OCI-LY3 (cell line): ENCODE measurements around the gene PCNX2.

Source experiments
- H2AFZ ChIP-seq: fragments of 200-600, 300-600 bp; shearing (Covaris generic); 2 replicates; pipeline ENCODE4 v1.6.0; 2014; ENCODE audit warnings: antibody characterized with exemption, low read depth, low read length
- H3K27ac ChIP-seq: fragments of 200-600, 300-600 bp; sonication (generic); 2 replicates; pipeline ENCODE4 v1.5.1; 2014; ENCODE audit warnings: mild to moderate bottlenecking, low read length, moderate library complexity, mixed read lengths
- H3K27me3 ChIP-seq: fragments of 200-600, 300-600 bp; sonication (generic); 2 replicates; pipeline ENCODE4 v1.6.1; 2014; ENCODE audit warnings: low read depth, low read length, mixed read lengths
- H3K36me3 ChIP-seq: fragments of 200-600, 300-600 bp; sonication (generic); replicated peaks from 2 replicates; pipeline ENCODE3; 2014; ENCODE audit warnings: low read depth, low read length, mixed read lengths
- H3K4me1 ChIP-seq: fragments of 300-600, 200-600 bp; sonication (generic); 2 replicates; pipeline ENCODE4 v1.6.1; 2014; ENCODE audit warnings: low read length, mixed read lengths
- H3K4me2 ChIP-seq: fragments of 200-600, 300-600 bp; sonication (generic); 2 replicates; pipeline ENCODE4 v1.6.1; 2014; ENCODE audit warnings: low read length, mixed read lengths
- H3K4me3 ChIP-seq: fragments of 300-600, 200-600 bp; sonication (generic); 2 replicates; pipeline ENCODE4 v1.5.1; 2014; ENCODE audit warnings: antibody characterized with exemption, mild to moderate bottlenecking, low read length, moderate library complexity
- H3K79me2 ChIP-seq: fragments of 300-600, 200-600 bp; shearing (Covaris generic); 2 replicates; pipeline ENCODE4 v1.6.1; 2014; ENCODE audit warnings: mild to moderate bottlenecking, low read length, mixed read lengths
- H3K9ac ChIP-seq: fragments of 300-600, 200-600 bp; shearing (Covaris generic); 2 replicates; pipeline ENCODE4 v1.6.0; 2014; ENCODE audit warnings: mild to moderate bottlenecking, low read length, moderate library complexity
- H3K9me3 ChIP-seq: fragments of 200-600, 300-600 bp; shearing (Covaris generic); 2 replicates; pipeline ENCODE4 v1.6.1; 2014; ENCODE audit warnings: low read length, mixed read lengths; ENCODE audit not compliant: insufficient read depth
- H4K20me1 ChIP-seq: fragments of 200-600, 300-600 bp; sonication (generic); 2 replicates; pipeline ENCODE4 v1.6.1; 2016; ENCODE audit warnings: low read length, mixed read lengths; ENCODE audit not compliant: insufficient read depth
- EZH2phosphoT487 ChIP-seq: fragments of 200-600 bp; shearing (Covaris generic); IDR thresholded peaks from 2 replicates; pipeline ENCODE4 v1.6.1; 2018; ENCODE audit warnings: antibody characterized with exemption, mixed run types, low read depth
- TF ChIP-seq, protein P1 (sequence below): fragments of 200-600, 300-600 bp; sonication (generic); IDR thresholded peaks from 2 replicates; pipeline ENCODE4 v1.5.1; 2014; ENCODE audit warnings: antibody characterized with exemption, low read length, low read depth

Gene PCNX2

DNA sequence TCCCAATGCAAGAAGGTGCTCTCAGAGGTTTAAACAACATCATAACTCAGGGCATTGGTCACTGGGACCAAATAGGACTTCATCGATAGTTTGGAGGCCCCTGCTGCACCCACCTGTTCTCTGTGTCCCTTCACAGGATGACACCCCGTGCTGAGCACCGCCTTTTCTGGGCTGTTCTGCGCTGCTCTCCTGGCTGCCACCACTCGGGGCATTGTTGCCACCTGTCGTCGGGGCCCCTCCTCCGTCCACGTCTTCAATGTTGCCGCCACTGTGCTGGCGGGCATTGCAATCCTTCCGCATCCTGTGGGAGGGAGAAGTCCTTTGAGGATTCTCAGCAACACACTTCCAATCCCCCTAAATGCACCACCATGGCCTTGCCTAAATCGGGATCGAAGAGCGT is 297.4 kb downstream of the PCNX2 start:
- no peak overlapping the region for H3K9ac ChIP-seq
- H3K4me1 ChIP-seq, result no peaks in the 10 kb centered on the region
- H3K9me3 ChIP-seq, result no peaks in the 10 kb centered on the region; the same call in 1 of the 2 replicates
- no peak overlapping the region for H3K27ac ChIP-seq
- TF ChIP-seq, protein P1, sequence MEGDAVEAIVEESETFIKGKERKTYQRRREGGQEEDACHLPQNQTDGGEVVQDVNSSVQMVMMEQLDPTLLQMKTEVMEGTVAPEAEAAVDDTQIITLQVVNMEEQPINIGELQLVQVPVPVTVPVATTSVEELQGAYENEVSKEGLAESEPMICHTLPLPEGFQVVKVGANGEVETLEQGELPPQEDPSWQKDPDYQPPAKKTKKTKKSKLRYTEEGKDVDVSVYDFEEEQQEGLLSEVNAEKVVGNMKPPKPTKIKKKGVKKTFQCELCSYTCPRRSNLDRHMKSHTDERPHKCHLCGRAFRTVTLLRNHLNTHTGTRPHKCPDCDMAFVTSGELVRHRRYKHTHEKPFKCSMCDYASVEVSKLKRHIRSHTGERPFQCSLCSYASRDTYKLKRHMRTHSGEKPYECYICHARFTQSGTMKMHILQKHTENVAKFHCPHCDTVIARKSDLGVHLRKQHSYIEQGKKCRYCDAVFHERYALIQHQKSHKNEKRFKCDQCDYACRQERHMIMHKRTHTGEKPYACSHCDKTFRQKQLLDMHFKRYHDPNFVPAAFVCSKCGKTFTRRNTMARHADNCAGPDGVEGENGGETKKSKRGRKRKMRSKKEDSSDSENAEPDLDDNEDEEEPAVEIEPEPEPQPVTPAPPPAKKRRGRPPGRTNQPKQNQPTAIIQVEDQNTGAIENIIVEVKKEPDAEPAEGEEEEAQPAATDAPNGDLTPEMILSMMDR, result no peak
- TF ChIP-seq EZH2phosphoT487, result no peak
- no peaks in the 10 kb centered on the region for H3K79me2 ChIP-seq
- H3K4me3 ChIP-seq, result no peak overlapping the region
- H3K36me3 ChIP-seq, result peaks cover 3% of the 10 kb centered on the region
- no peaks in the 10 kb centered on the region for H4K20me1 ChIP-seq
- no peak overlapping the region for H3K4me2 ChIP-seq
- H2AFZ ChIP-seq, result no peak overlapping the region
- H3K27me3 ChIP-seq, result no peaks in the 10 kb centered on the region

- Histone ChIP-seq H3K4me1 (no peaks in the 10 kb centered on the region), H3K4me2 (no peak overlapping the region), H2AFZ (no peak overlapping the region), H3K4me3 (no peak overlapping the region), H3K79me2 (no peaks in the 10 kb centered on the region), H4K20me1 (no peaks in the 10 kb centered on the region), H3K9me3 (no peaks in the 10 kb centered on the region; the same call in 1 of the 2 replicates), H3K9ac (no peak overlapping the region), H3K27me3 (no peaks in the 10 kb centered on the region), H3K27ac (no peak overlapping the region), H3K36me3 (peaks cover 3% of the 10 kb centered on the region)
- TF ChIP-seq, protein P1, result no peak
- TF ChIP-seq EZH2phosphoT487, result no peak
Measured at GRCh38 chr1:232996143-232996542, 299.4 kb downstream of the PCNX2 start.

- TF ChIP-seq, protein P1, result no peak
- Histone ChIP-seq H3K4me2 (no peak overlapping the region), H2AFZ (no peak overlapping the region), H4K20me1 (no peaks in the 10 kb centered on the region), H3K36me3 (peaks cover 3% of the 10 kb centered on the region), H3K9me3 (no peaks in the 10 kb centered on the region; the same call in 1 of the 2 replicates), H3K9ac (no peak overlapping the region), H3K4me1 (no peaks in the 10 kb centered on the region), H3K4me3 (no peak overlapping the region), H3K27me3 (no peaks in the 10 kb centered on the region), H3K27ac (no peak overlapping the region), H3K79me2 (no peaks in the 10 kb centered on the region)
Measured at GRCh38 chr1:232995189-232995588, 300.3 kb downstream of the PCNX2 start.

DNA sequence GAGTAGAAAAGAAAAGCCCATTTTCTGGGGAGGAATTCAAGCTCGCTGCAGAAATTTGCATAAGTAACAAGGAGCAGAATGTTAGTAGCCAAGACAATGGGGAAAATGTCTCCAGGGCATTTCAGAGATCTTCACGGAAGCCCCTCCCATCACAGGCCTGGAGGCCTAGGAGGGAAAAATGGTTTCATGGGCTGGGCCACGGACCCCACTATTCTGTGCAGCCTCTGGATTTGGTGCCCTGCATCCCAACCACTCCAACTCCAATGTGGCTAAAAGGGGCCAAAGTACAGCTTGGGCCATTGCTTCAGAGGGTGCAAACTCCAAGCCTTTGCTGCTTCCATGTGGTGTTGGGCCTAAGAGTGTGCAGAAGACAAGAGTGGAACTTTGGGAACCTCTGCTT is 302.0 kb downstream of the PCNX2 start:
- Histone ChIP-seq H3K9me3 (no peaks in the 10 kb centered on the region; the same call in 1 of the 2 replicates), H3K27me3 (no peaks in the 10 kb centered on the region), H3K27ac (no peak overlapping the region), H4K20me1 (no peaks in the 10 kb centered on the region), H3K9ac (no peak overlapping the region), H3K79me2 (no peaks in the 10 kb centered on the region), H2AFZ (no peak overlapping the region), H3K4me1 (no peaks in the 10 kb centered on the region), H3K4me3 (no peak overlapping the region), H3K36me3 (peaks cover 3% of the 10 kb centered on the region), H3K4me2 (no peak overlapping the region)
- no peak for TF ChIP-seq EZH2phosphoT487
- TF ChIP-seq, protein P1, result no peak
